ENCODE measurements around the gene BRIP1.
"Not testable (repeated sequence)": the region's sequence is repeated elsewhere in the genome, so short reads cannot be mapped to it uniquely, and the experiment has no call there.

Gene BRIP1

DNA sequence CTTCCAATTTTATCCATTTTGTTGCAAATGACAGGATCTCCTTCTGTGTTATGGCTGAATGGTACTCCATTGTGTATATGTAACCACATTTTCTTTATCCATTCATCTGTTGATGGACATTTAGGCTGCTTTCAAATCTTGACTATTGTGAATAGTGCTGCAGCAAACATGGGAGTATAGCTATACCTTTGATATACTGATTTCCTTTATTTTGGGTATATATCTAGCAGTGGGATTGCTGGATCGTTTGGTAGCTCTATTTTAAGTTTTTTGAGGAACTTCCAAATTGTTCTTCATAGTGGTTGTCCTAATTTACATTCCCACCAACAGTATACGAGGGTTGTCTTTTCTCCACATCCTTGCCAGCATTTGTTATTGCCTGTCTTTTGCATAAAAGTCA, 67.8 kb downstream of the BRIP1 start:
- no peak for DNase-seq

DNA sequence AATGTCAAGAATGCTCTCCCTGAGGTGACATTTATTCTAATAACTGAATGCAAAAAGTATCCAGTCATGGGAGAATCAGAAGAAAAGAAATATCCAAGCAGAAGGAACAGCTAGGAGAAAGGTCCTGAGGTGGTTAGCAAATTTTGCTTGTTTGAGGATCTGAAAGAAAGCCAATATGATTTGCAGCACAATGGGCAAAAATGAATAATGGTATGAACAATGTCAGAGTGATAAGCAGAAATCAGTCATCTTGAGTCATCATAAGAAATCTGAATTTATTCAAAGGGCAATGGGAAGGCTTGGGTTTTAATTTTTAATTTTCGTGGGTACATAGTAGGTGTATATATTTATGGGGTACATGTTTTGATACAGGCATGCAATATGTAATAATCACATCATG, 68.5 kb downstream of the BRIP1 start:
- no peak for DNase-seq

DNA sequence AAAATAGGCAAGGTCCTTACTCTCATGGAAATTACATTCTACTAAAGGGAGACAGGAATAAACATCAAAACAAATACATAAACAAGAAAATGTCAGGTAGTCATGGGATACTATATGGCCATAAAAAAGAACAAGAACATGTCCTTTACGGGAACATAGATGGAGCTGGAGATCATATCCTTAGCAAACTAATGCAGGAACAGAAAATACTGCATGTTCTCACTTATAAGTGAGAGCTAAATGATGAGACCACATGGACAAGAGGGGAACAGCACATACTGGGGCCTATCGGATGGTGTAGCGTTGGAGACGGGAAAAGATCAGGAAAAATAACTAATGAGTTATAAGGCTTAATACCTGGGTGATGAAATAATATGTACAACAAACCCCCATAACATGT, 69.1 kb downstream of the BRIP1 start:
- DNase-seq = no peak

DNA sequence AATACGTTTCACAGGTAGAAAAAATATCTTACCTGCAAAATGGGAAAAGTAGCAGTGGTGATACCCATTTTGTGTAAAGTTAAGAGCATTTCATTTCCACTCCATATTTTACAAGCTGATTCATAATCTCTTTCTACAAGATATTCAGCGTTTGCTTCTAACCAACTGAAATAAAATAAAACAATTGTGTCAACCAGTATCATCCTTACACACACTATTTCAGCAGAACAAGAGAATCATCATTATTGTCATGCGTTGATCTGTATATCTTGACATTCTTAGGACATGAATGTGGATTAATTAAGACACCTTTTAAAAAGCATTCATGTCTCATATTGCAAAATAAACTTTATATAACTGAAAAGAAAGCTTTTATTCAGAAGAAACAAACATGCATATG, 69.8 kb downstream of the BRIP1 start:
- DNase-seq = no peak

DNA sequence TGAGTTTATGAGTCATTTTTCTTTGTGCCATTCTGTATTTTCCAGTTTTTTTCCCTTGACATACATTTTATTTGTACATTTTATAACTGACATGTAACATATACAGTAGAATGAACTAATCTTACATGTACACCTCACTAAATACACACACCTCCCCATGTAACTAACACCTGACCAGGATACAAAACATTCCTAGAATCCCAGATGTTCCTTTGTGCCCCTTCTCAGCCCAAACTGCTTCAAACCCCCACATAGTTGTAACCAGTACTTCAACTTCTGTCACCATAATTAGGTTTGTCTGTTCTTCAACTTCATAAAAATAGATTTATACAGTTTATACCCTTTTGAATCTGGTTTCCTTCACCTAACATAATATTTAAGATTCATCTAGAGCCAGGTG, 73.5 kb downstream of the BRIP1 start:
- DNase-seq = no peak

DNA sequence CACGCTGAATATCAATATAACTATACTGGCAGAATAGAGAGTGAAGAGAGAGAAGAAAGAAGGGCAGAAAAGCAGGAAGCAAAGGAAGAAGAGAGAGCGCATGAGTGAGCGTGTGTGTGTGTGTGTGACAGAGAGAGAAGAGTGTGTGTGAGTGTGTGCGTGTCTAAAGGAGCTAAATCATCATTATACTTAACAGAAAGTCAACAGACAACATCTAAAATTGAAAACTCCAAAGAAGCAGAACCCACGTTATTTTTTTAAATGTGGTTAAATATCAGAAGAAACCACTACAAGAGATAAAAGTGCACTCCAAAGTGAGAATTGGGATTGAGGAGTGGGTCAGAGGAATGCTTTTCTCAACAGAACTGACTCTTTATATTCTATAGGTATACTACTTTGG, 77.2 kb downstream of the BRIP1 start:
- no peak for DNase-seq

DNA sequence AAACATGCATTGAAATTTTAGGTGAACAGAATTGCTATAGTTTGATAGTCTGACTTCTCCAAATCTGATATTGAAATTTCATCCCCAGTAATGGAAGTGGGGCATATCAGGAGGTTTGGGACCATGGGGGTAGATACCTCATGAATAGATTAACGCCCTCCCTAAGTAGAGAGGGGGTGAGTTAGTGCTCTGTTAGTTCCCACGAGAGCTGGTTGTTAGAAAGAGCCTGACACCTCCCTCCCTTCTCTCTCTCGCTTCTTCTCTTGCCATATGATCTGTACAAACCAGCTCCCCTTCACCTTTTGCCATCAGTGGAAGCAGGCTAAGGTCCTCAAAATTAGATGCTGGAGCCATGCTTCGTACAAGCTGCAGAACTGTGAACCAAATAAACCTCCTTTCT, 78.8 kb downstream of the BRIP1 start:
- no peak for DNase-seq

DNA sequence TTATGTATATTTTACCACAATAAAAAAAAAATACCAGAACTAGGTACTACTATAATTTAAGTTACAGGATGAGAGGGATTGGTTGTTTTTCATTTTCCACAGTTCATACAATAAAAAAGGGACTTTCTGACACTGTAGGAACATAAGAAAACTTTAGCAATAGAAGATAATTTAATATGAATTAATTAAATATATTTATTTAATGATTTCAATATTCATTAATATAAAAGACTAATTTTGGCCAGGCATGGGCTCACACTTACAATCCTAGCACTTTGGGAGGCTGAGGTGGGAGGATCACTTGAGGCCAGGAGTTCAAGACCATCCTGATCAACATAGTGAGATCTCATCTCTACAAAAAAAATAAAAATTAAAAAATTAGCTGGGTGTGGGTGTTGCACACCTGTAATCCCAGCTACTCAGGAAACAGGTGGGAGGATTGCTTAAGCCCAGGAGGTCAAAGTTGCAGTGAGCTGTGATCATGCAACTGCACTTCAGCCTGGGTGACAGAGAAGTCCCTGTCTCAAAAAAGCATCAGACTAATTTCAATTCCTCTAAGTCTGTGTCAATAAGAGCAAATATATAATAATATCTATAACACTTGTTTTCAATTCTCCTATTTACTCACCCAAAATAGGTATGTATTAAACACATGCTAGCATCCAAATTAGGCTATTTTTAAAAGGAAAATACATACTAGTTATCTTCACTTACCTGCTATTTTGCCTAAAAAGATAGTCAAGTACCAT, 79.6 kb downstream of the BRIP1 start:
- DNase-seq = no peak

DNA sequence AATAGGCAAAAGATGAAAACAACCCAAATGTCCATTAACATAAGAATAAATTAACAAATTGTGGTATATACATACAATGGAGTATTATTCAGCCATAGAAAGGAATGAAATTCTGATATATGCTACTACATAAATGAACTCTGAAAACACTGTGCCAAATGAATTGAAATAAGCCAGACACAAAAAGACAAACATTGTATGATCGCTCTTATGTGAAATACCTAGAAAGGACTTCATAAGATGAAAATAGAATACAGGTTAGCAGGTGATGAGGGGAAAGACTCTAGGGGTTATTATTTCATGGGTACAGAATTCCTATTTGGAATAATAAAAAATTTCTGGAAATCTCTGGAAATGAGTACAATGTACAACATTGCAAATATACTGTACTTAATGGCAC, 80.2 kb downstream of the BRIP1 start:
- no peak for DNase-seq

DNA sequence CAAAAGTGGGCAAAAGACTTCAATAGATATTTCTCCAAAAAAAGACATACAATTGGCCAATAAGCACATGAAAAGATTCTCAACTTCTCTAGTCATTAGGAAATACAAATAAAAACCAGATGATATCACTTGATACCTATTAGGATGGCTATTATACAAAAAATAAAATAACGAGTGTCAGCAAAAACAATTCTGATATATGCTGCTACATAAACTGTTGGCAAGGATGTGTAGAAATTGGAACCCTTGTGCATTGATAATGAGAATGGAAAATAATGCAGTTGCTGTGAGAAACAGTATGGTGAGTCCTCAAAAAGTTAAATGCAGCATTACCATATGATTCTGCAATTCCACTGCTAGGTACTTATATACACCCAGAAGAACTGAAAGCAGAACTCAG, 80.6 kb downstream of the BRIP1 start:
- no peak for DNase-seq

DNA sequence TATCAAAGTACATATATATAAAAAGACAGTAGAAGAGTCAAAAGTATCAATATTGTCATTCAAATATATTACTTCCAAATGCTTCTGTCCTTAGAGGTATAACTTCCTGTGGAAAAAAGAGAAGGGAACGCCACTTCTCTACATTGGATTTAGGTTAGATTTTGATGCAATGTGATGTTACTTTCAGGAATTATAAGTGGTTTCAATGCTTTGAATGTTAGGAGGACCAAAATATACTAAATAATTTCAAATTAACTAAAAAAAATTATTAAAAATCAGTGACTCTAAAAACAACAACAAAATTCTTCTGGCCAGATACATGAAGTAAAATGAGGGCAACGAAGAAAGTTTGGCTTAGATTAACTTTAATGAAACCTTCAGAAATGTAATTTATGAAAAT, 88.0 kb downstream of the BRIP1 start:
- DNase-seq = no peak

DNA sequence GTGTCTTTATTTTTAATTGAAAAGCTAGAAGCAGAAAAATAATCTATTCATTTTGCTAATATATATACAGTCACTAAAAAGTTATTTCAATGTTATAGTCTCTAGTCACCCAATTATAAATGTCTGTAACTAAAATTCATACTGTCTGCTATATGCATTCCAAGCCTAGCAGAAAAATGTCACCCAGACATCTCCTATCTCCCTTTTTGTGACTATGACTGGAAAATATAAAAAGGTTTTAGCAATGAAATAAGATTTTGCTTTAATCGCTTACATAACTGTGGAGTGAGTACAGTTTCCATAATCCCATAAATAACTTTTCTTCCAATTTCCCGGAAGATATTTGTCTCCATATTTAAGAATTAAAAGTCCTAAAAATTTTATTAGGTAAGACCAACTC, 88.6 kb downstream of the BRIP1 start:
- DNase-seq = no peak

DNA sequence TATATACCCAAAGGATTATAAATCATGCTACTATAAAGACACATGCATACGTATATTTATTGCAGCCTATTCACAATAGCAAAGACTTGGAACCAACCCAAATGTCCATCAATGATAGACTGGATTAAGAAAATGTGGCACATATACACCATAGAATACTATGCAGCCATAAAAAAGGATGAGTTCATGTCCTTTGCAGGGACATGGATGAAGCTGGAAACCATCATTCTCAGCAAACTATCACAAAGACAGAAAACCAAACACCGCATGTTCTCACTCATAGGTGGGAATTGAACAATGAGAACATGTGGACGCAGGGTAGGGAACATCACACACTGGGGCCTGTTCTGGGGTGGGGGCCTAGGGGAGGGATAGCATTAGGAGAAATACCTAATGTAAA, 89.2 kb downstream of the BRIP1 start:
- not testable (repeated sequence) for DNase-seq

DNA sequence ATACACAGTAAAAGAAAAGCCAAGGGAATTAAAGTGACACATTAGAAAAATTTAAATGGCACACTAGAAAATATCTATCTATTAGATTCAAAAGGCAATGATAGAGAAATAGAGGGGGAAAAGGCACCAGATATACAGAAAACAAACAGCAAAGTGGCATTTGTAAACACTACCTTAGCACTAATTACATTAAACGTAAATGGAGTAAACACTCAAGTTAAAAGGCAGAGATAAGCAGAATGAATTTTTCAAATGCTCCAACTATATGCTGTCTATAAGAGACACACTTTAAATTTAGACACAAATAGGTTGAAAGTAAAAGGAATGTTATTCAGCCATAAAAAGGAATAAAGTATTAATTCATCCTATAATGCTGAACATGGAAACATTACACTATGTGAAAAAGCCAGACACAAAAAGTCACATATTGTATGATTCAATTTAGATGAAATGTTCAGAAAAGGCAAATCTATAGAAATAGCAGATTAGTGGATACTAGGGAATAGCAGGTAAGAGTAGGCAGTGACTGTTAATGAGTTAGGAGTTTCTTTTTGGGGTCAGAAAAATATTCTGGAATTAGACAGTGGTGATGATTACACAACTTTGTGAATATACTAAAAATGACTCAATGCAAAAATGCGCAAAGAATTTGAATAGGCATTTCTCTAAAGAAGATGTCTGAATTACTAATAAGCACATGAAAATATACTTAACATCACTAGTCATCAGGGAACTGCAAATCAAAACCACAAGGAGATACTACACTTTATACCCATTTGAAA, 92.4 kb downstream of the BRIP1 start:
- no peak for DNase-seq

DNA sequence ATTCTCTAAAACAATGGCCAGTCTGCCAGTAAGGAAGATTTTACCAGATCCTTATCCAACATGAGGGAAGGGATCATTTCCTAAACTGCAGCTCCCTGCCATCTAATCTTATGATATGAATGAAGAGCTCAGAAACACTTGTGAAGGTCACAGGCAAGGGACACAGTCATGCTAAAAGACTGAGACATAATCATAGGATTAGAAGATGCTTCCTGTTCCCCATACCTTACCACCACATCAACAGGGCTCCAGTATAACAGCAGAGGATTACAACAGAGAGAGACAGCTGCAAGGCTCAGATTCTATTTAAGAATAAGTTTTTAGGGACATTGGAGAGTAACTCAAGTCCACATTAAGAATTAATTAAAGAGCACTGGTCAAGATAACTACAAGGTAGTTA, 93.3 kb downstream of the BRIP1 start:
- no peak for DNase-seq

DNA sequence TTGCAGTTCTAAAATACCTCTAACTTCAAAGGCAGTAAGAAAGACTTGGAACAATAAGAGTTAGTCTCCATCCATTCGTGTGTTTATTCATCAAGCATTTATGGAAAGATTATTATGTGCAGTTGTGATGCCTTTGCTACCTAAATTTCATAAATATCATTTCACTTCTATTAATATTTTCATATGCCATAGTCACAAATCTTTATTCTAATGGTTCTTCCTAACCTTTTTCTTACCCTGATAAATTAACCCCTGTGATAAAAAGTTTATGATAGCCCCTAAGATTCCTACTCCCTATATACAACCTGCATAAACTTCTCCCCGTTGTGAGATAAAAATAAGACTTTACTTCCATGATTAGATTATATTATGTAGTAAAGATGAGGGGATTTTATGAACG, 94.9 kb downstream of the BRIP1 start:
- no peak for DNase-seq

DNA sequence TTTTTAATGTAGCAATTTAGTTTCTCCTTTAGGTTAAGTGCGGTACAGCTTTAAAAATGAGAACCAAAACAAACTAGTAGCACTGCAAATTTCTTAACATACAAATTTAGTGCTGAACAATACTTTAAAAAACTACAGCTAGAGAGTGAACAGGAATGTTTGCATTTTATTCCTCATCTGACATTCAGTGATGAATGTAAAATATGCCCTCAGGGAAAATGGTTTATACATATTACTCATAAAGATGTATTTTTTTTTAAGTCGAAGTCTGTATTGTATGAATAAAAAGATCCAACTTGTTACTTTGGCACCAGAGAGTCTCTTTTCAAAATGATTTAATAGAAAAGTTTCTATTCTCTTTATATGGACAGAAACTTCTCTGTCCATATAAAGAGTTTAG, 96.8 kb downstream of the BRIP1 start:
- no peak for DNase-seq

DNA sequence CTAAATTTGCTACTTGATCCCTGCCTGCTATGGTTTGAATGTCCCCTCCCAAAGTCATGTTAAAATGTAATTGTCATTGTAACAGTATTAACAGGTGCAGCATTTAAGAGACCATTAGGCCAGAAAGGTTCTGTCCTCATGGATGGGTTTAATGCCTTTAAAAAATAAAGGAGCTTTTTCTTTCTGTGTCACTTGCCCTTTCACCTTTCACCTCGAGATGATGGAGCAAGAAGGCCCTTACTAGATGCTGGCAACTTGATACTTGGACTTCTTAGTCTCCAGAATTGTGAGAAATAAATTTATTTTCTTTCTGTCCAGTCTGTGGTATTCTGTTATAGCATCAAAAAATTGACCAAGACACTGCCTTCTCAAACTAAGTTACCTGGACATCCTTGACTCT, 98.5 kb downstream of the BRIP1 start:
- no peak for DNase-seq

DNA sequence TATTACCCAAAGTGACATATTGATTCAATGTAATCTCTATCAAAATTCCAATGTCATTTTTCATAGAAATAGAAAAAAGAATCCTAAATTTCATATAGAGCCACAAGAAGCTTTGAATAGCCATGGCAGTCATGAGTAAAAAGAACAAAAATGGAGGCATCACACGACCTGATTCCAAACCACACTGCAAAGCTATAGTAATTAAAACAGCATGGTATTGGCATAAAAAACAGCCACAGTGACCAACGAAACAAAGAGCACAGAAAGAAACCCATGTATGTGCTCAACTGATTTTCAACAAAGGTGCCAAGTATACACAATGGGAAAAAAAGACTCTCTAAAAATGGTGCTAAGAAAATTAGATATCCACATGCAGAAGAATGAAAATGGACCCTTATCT, 101.5 kb downstream of the BRIP1 start:
- no peak for DNase-seq

DNA sequence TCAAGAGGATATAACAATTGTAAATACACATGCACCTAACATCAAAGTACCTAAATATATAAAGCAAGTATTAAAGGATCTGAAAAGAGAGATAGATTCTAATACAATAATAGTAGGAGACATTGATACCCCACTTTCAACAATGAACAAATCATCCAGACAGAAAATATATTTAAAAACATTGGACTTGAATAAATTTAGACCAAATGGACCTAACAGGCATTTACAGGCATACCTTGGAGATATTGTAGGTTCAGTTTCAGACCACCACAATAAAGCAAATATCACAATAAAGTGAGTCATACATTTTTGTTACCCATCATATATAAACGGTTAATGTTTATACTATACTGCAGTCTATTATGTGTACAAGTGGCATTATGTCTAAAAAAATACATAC, 104.0 kb downstream of the BRIP1 start:
- DNase-seq = no peak

DNA sequence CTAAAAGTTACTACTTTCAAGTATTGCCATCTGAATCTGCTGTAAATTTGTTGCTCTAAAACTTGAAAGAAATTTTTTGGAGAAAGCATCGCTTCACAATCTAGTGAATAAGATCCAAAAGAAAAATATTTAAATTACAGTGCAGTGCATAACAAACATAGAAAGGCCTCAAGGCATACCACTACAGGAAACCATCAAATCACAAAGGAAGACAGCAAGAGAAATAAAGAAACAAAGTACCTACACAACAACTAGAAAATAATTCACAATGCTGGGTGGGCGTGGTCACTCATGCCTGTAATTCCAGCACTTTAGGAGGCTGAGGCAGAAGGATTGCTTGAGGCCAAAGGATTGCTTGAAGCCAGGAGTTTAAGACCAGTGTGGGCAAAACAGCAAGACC, 104.9 kb downstream of the BRIP1 start:
- no peak for DNase-seq

DNA sequence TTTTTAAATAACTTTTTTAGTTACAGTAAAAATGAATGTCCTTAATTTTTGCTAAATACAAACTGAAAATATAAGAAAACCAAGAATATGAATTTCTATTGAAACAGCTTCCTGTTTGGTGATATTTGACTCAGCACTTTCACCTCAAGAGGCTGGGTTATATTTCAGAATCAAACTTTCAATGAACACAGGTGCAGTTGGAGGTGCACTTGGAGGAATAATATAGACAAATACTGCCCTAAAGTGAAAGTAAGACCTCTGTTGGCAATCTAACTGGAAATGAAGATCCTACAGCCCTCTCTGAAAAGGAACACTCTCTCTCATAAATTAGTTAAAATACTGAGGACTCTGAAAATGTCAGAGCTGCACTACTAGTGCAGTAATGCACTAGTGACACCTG, 106.2 kb downstream of the BRIP1 start:
- no peak for DNase-seq

DNA sequence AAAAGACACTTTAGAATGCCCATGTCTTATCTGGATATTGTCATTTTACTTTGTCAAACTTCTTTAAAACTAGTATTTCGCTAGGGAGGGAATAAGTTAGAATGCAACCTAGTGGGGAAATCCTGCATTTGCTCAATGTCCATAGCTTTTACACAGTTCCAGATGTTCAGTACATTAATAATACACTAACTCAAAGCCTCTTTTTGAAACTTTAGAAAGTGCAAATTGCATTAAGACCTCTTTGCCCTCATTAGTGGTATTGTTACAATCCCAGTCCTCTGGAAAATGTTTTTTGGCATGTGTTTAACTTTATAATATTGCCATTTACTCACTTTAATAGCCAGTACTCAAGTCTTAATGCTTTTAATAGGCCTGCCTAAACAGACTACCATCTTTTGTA, 106.8 kb downstream of the BRIP1 start:
- no peak for DNase-seq

DNA sequence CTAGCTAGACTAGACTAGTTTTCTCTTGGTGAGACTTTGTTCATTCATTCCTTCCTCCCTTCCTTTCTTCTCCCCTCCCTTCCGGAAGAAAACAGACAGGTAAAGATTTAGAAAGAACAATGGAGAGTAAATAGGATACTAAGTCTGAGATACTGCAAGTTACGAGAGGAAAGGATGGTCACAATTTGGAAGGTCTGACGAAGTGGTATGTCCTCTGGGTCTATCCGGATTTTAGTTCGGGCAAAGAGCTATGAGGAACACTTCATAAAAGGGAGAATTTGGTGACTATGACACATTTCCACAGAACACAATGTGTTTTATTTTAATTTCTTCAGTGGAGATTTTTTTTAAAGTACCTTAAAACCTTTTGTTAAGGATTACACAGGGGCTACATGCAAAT, 107.7 kb downstream of the BRIP1 start:
- DNase-seq = no peak

DNA sequence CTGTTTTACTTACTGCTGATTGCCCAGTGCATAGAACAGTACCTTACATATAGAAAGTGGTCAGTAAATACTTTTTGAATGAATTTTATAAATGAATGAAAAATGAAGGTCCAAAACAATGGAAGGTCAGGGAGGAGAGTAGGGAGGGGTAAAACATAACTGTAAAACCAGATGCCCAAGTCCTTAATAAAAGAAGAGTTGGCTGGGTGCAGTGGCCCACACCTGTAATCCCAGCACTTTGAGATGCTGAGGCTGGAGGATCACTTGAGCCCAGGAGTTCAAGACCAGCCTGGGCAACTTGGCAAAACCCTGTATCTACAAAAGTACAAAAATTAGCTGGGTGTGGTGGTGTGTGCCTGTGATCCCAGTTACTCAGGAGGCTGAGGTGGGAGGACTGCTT, 108.2 kb downstream of the BRIP1 start:
- no peak for DNase-seq

All from NCI-H1694 treated with DMSO at 0.1 percent for 48 hours (cell line).